ENCODE results near the gene TSHZ2. TPM values are rescaled to one million over a fixed set of nuclear protein-coding genes. Genes with fewer than 3 reads are reported as not detected.

Gene TSHZ2
- total RNA-seq, 1 experiment from 2014 or later, result 4.1 TPM

DNA sequence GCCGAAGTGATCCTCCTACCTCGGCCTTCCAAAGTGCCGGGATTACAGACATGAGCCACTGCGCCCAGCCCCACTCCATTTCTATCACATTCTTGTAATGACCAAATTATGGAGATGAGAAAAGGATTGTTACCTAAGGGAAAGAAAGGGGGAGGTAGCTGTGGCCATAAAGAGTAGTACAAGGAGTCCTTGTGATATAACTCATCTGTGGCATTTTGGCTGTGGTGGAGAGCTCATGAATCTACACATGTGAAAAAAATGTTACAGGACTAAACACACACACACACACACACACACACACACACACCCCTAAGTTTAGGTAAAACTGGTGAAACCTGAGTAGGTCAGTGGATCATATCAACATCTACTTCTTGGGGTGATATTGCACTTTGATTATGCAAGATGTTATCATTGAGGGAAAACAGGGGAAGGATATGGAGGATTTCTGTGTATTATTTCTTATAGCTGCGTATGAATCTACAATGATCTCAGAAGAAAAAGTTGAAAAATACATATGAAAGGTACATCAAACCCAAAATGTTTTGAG is 251.5 kb downstream of the TSHZ2 start:
- in situ Hi-C loops (cut with HindIII; ENCODE audit: low pct_unique_long_range_greater_than_20kb, low sequenced_read_pairs), result no loop called here
- no peak for DNase-seq (ENCODE audit: low read depth)

GRCh38 chr20:53224851-53225250 is 252.7 kb downstream of the TSHZ2 start:
- DNase-seq (ENCODE audit: low read depth), result no peak
- in situ Hi-C loops (cut with HindIII; ENCODE audit: low pct_unique_long_range_greater_than_20kb, low sequenced_read_pairs), result no loop called here

DNA sequence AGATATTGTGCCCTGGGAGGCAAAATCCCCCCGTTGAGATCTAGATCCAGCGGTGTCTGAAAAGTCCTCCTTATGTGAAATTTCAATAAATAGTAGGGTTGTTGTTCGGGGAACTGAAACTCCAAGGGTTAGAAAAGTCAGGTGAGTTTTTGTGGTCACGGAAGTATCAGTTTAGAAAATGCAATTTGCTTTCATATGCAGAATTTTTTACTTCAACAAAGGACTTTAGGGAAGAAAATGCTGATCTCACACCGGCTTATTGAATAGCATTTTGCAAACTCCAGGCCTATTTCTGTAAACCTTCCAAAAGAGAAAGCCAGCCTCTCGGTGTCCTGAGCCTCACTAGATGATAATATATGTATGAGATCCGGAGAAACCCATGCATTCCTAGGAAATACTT is 254.7 kb downstream of the TSHZ2 start:
- DNase-seq (ENCODE audit: low read depth), result no peak
- in situ Hi-C loops (cut with HindIII; ENCODE audit: low pct_unique_long_range_greater_than_20kb, low sequenced_read_pairs), result no loop called here

DNA sequence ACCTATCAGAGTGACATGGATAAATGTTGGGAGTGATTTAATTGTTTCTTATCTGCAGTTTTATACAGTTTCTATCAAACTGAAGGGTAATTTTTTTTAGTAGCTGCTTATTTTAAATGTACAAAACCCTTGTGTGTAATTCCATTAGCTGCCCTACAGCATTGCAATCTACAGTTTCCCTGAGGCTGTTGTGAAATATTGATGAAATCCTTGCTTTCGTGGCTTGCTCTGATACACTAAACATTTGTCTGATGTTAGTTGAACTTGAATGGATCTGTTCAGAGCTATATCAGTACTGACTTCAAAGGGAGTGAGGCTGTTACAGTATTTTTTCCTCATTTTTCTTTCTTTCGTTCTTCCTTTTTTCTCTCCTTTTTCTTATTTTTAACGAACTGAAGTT is 255.4 kb downstream of the TSHZ2 start:
- in situ Hi-C loops (cut with HindIII; ENCODE audit: low pct_unique_long_range_greater_than_20kb, low sequenced_read_pairs), result no loop called here

DNA sequence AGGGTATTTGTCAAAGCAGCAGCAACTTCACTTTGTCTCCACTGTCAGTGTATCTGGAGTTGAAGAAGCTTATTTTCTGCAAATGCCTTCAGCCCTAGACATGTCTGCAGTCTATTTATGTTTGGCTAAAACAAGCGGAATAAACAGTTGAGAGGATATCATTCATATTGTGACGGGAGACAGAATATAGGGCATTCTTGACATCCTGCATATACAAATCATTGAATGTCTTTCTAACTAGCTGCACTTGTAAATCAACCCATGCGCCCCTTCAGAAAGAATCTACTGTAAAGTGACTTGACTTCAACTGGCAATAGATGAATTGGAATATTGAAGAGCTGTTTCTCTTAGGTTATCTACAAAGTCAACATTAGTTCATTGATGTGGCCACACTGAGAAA is 258.9 kb downstream of the TSHZ2 start:
- no peak for DNase-seq (ENCODE audit: low read depth)
- in situ Hi-C loops (cut with HindIII; ENCODE audit: low pct_unique_long_range_greater_than_20kb, low sequenced_read_pairs), result no loop called here

More for the DNA sequence above, 255.4 kb downstream of the TSHZ2 start:
- no peak for DNase-seq (ENCODE audit: low read depth)

- DNase-seq (ENCODE audit: low read depth), result no peak
- in situ Hi-C loops (cut with HindIII; ENCODE audit: low pct_unique_long_range_greater_than_20kb, low sequenced_read_pairs), result no loop called here
Measured at GRCh38 chr20:53237461-53237860, 265.3 kb downstream of the TSHZ2 start.

DNA sequence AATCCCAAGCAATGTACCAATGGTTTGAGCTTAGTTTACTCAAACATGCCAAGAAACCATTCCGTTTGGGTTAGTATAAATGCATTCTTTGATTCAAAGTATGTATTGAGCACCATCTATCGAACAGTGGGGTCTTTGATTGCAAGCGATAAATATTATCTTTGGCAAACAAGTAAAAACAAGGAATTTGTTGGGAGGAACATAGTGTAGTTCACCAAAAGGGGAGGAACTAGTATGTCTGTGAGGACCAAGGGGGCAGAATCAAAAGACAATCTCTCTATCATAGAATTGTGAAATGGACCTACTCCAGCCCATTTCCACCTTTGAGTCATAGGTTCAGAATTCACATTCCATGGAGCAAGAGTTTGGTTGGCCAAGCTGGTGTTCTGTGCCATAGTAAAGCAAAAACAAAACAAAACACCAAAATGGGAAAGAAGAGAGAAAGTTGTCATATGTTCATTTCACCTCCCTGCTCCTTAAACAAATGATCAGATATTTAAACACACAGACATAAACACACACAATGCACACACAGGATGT is 266.0 kb downstream of the TSHZ2 start:
- DNase-seq (ENCODE audit: low read depth), result no peak
- in situ Hi-C loops (cut with HindIII; ENCODE audit: low pct_unique_long_range_greater_than_20kb, low sequenced_read_pairs), result no loop called here

GRCh38 chr20:53243152-53243551 is 271.0 kb downstream of the TSHZ2 start:
- no peak for DNase-seq (ENCODE audit: low read depth)
- in situ Hi-C loops (cut with HindIII; ENCODE audit: low pct_unique_long_range_greater_than_20kb, low sequenced_read_pairs), result no loop called here

DNA sequence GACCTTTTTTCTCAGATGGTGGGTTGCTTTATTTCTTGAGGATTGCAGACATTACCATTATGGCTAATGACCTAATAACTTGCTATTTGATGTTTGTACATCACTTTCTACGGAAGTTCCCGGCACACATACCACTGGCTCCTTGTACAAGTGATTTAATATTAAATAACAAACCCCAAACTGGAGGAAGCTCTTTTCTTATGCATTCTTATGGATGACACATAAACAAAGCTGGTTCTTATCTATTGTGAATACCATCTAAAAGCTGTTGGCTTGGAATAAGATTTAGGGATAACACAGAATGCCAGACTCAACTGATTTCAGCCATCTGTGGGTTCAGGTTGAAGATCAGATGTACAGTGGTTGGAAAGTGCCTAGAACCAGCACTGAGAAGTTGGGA is 272.6 kb downstream of the TSHZ2 start:
- DNase-seq (ENCODE audit: low read depth), result no peak
- in situ Hi-C loops (cut with HindIII; ENCODE audit: low pct_unique_long_range_greater_than_20kb, low sequenced_read_pairs), result no loop called here

DNA sequence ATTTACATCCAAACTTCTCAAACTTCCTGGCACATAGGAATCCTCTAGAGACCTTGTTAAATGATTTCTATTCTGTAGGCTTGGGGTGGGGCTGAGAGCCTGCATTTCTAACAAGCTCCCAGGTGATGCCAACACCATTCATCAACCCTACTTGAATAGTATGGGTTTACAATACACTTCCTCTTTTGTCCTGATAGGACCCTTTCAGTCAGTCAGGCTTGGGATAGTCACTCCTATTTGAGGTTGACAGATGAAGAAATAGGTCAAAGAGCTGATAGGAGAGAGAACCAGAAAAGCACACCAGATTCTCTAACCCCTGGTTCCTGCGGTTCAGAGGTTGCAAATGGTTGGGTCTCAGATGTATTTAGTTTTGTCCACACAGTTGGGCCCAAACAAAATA is 273.4 kb downstream of the TSHZ2 start:
- in situ Hi-C loops (cut with HindIII; ENCODE audit: low pct_unique_long_range_greater_than_20kb, low sequenced_read_pairs), result no loop called here
- DNase-seq (ENCODE audit: low read depth), result no peak

DNA sequence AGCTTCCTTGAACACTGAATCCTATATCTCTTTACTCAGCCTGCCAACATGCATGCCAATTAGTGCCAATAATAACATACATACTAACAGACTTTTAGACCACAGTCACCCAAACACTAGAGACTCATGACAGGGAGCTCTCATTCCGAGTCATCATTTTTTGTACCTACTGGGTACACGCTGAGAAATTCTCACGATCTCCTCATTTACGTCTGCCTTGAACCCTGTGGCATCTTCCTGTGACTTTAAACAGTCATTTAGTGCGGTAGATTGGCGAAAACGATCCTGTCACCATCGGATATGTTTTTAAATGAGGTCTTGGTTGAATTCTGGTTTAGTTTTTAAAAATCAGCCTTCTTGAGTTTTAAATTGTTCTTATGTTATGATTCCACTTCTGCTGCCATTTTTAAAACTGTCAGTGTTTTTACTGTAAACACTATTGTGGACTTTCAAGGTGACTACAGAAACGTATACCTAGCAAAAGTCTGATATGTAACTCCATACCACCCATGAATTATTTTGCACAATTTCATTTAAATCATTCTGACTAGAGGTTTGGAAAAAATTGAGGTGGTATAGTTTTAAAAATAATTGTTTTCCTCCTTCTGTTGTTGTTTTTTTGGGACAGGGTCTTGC is 275.4 kb downstream of the TSHZ2 start:
- DNase-seq (ENCODE audit: low read depth), result no peak
- in situ Hi-C loops (cut with HindIII; ENCODE audit: low pct_unique_long_range_greater_than_20kb, low sequenced_read_pairs), result no loop called here

DNA sequence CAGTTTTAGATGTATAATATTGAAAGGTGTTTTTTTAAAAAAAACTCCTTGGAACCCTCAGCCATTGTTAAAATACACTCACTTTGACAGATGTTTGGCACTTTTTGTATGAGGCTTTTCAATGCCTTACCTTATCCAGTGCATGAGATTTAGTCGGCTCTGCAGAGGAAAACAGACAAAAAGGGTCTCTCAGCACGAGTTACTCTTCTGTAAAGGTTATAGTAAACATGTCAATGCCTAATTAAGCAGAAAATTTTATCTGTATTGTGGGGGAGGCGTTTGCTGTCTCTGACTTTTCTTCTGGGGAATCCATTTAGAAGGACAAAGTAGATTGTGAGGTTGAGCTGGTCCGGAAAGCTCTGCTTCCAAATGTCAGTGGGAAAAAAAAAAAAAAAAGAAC is 278.3 kb downstream of the TSHZ2 start:
- no peak for DNase-seq (ENCODE audit: low read depth)
- in situ Hi-C loops (cut with HindIII; ENCODE audit: low pct_unique_long_range_greater_than_20kb, low sequenced_read_pairs), result no loop called here

DNA sequence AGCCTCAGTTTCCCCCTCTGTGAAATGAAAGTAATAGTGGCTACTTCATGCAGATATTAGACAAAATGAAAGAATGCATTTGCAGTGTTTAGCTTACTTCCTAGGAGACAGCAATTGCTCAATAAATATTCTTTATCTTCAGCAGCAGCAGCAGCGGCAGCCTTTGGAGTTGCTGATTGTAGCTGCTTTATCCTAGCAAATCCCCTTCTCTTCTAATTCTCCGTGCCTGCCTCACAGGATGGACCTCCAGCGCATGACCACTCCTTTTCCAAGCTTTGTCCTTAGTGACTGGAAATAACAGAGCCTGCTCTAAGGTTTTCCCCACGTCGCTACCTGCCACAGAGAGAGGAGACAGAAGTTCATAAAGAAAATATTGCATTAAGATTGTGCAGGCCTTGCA is 279.8 kb downstream of the TSHZ2 start:
- in situ Hi-C loops (cut with HindIII; ENCODE audit: low pct_unique_long_range_greater_than_20kb, low sequenced_read_pairs), result no loop called here
- no peak for DNase-seq (ENCODE audit: low read depth)

DNA sequence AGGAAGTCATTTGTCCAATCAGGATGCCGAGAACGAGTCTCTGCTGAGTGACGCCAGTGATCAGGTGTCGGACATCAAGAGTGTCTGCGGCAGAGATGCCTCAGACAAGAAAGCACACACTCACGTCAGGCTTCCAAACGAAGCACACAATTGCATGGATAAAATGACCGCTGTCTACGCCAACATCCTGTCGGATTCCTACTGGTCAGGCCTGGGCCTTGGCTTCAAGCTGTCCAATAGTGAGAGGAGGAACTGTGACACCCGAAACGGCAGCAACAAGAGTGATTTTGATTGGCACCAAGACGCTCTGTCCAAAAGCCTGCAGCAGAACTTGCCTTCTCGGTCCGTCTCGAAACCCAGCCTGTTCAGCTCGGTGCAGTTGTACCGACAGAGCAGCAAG is 281.5 kb downstream of the TSHZ2 start:
- in situ Hi-C loops (cut with HindIII; ENCODE audit: low pct_unique_long_range_greater_than_20kb, low sequenced_read_pairs), result no loop called here

GRCh38 chr20:53255102-53255710 is 283.0 kb downstream of the TSHZ2 start:
- no peak for DNase-seq (ENCODE audit: low read depth)
- in situ Hi-C loops (cut with HindIII; ENCODE audit: low pct_unique_long_range_greater_than_20kb, low sequenced_read_pairs), result no loop called here

More for the DNA sequence above, 281.5 kb downstream of the TSHZ2 start:
- no peak for DNase-seq (ENCODE audit: low read depth)

DNA sequence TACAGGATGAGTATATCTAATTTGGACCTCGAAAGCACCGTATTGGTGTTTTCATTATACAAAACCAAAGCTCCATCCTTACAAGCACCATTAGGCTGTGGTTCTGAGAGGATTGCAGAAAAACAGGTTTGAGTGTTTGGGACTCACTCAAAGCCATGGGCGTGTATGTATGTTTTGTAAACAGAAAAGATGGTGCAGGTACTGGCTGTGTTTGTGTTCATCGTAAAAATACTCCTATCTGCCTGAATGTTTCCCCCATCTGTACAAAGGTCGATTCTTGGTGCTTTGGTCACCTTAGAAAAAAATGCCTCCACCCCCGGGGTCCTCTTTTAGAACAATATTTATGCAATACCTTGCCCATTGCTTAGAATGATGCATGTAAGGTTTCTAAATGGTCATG is 286.6 kb downstream of the TSHZ2 start:
- DNase-seq (ENCODE audit: low read depth), result no peak
- in situ Hi-C loops (cut with HindIII; ENCODE audit: low pct_unique_long_range_greater_than_20kb, low sequenced_read_pairs), result no loop called here

GRCh38 chr20:53260168-53260567 is 288.0 kb downstream of the TSHZ2 start:
- no peak for DNase-seq (ENCODE audit: low read depth)
- in situ Hi-C loops (cut with HindIII; ENCODE audit: low pct_unique_long_range_greater_than_20kb, low sequenced_read_pairs), result no loop called here

GRCh38 chr20:53260591-53260990 is 288.4 kb downstream of the TSHZ2 start:
- no peak for DNase-seq (ENCODE audit: low read depth)
- in situ Hi-C loops (cut with HindIII; ENCODE audit: low pct_unique_long_range_greater_than_20kb, low sequenced_read_pairs), result no loop called here

DNA sequence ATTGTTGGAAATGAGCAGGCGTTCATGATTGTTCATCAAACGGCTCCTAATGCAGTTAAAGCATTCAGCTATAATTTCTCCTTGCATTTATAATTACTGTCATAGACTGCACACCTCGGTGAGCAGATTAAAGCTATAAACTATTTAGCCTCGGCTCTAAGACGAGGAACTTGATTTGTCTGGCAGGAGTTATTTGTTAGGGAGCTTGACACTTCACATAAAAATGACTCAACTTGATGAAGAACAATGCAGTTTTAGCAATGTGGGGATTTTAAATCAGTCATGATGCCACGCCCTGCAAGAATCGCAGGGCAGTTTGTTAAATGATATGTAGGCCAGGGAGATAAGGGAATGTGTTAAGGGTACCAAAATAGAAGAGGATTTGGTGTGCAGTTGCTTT is 290.2 kb downstream of the TSHZ2 start:
- DNase-seq (ENCODE audit: low read depth), result peak; percentile 6

More for the DNA sequence above, 290.2 kb downstream of the TSHZ2 start:
- in situ Hi-C loops (cut with HindIII; ENCODE audit: low pct_unique_long_range_greater_than_20kb, low sequenced_read_pairs), result no loop called here

All from Caki2 (cell line).